Tongue (tissue), 2 donors: ENCODE results near the gene TERT. TPM values are rescaled to one million over a fixed set of nuclear protein-coding genes. Genes with fewer than 3 reads are reported as not detected.
"Not testable (repeated sequence)": the region's sequence is repeated elsewhere in the genome, so short reads cannot be mapped to it uniquely, and the experiment has no call there.

ENCODE experiments used
- DNase-seq: peaks from one replicate; pipeline ENCODE4 v3.0.0-alpha.2; 2015
- total RNA-seq: library from RNA; depleted of rRNA; stranded (reverse); fragments of >200 nt; gene quantifications from one replicate; pipeline ENCODE4 v1.2.3, GENCODE V29; 2014

The TERT gene
- total RNA-seq, 1 donor from 2014 or later = 0.21 TPM

DNA sequence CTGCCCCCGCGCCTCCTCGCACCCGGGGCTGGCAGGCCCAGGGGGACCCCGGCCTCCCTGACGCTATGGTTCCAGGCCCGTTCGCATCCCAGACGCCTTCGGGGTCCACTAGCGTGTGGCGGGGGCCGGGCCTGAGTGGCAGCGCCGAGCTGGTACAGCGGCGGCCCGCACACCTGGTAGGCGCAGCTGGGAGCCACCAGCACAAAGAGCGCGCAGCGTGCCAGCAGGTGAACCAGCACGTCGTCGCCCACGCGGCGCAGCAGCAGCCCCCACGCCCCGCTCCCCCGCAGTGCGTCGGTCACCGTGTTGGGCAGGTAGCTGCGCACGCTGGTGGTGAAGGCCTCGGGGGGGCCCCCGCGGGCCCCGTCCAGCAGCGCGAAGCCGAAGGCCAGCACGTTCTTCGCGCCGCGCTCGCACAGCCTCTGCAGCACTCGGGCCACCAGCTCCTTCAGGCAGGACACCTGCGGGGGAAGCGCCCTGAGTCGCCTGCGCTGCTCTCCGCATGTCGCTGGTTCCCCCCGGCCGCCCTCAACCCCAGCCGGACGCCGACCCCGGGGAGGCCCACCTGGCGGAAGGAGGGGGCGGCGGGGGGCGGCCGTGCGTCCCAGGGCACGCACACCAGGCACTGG lies 548 bp downstream of the TERT start:
- DNase-seq = no peak

DNA sequence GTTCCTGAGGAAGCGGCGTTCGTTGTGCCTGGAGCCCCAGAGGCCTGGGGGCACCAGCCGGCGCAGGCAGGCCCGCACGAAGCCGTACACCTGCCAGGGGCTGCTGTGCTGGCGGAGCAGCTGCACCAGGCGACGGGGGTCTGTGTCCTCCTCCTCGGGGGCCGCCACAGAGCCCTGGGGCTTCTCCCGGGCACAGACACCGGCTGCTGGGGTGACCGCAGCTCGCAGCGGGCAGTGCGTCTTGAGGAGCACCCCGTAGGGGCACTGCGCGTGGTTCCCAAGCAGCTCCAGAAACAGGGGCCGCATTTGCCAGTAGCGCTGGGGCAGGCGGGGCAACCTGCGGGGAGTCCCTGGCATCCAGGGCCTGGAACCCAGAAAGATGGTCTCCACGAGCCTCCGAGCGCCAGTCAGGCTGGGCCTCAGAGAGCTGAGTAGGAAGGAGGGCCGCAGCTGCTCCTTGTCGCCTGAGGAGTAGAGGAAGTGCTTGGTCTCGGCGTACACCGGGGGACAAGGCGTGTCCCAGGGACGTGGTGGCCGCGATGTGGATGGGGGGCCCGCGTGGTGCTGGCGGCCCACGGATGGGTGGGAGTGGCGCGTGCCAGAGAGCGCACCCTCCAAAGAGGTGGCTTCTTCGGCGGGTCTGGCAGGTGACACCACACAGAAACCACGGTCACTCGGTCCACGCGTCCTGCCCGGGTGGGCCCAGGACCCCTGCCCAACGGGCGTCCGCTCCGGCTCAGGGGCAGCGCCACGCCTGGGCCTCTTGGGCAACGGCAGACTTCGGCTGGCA lies 1.3 kb downstream of the TERT start:
- no peak for DNase-seq

DNA sequence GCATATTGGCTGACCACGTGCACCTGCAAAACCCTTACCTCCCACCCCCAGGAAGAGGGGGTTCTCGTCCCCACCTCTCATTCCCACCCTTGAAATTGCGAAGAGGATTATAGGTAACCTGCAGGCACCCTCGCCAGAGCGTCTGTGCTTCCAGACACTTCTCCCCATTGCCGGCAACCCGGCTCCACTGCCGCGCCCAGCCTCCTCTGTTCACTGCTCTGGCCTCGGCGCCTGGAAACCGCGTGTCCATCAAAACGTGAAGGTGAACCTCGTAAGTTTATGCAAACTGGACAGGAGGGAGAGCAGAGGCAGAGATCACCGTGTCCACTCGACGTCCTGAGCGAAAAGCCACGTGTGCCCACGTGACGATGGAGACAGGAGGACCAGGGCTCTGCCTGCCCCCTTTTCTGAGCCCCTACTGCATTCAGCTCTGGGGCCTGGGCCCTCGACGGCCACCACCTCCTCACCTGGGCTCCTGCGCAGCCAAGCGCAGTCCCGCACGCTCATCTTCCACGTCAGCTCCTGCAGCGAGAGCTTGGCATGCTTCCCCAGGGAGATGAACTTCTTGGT lies 1.9 kb downstream of the TERT start:
- no peak for DNase-seq

DNA sequence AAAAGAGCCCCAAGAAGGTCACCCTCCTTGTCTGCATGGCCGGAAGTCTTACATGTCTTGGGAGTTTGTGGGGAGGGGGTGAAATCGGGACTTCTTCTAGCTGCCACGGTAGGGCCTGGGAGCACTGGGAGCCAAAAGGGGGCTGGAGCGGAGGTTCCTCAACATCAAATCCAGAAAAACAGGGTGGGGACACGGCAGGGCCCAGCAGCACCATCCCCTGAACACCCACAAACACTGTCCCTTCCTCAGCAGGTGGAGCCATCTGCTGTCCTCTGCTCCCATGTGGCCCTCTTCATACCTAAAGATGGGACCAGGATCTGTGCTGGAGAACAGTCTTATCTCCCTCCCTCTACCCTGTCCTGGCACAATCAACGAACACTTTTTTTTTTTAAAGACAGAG lies 2.7 kb downstream of the TERT start:
- no peak for DNase-seq

DNA sequence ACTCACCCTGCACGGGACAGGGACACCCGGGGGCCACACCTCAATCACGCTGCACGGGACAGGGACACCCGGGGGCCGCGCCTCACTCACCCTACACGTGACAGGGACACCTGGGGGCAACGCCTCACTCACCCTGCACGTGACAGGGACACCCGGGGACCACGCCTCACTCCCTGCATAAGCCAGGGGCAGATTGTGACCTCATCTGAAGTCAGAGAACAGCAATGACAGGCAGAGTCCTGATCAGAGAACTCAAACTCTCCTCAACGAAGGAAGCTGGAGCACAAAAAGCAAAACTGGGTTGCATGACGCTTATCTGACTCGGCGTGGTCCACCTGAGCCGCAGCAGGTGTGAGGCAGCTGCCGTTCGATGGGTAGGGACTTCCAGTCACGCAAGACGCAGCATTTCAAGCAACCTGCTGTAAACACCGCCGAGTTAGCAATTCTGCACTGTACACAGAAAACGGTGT lies 3.2 kb downstream of the TERT start:
- no peak for DNase-seq

DNA sequence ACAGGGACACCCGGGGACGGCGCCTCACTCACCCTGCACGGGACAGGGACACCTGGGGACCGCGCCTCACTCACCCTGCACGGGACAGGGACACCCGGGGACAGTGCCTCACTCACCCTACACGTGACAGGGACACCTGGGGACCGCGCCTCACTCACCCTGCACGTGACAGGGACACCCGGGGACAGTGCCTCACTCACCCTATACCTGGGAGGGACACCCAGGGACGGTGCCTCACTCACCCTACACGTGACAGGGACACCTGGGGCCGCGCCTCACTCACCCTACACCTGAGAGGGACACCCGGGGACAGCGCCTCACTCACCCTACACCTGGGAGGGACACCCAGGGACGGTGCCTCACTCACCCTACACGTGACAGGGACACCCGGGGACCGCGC lies 3.9 kb downstream of the TERT start:
- DNase-seq = not testable (repeated sequence)

DNA sequence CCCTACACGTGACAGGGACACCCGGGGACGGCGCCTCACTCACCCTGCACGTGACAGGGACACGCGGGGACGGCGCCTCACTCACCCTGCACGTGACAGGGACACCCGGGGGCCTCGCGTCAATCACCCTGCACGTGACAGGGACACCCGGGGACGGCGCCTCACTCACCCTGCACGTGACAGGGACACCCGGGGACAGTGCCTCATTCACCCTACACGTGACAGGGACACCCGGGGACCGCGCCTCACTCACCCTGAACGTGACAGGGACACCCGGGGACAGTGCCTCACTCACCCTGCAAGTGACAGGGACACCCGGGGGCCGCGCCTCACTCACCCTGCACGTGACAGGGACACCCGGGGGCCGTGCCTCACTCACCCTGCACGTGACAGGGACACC lies 5.3 kb downstream of the TERT start:
- not testable (repeated sequence) for DNase-seq

DNA sequence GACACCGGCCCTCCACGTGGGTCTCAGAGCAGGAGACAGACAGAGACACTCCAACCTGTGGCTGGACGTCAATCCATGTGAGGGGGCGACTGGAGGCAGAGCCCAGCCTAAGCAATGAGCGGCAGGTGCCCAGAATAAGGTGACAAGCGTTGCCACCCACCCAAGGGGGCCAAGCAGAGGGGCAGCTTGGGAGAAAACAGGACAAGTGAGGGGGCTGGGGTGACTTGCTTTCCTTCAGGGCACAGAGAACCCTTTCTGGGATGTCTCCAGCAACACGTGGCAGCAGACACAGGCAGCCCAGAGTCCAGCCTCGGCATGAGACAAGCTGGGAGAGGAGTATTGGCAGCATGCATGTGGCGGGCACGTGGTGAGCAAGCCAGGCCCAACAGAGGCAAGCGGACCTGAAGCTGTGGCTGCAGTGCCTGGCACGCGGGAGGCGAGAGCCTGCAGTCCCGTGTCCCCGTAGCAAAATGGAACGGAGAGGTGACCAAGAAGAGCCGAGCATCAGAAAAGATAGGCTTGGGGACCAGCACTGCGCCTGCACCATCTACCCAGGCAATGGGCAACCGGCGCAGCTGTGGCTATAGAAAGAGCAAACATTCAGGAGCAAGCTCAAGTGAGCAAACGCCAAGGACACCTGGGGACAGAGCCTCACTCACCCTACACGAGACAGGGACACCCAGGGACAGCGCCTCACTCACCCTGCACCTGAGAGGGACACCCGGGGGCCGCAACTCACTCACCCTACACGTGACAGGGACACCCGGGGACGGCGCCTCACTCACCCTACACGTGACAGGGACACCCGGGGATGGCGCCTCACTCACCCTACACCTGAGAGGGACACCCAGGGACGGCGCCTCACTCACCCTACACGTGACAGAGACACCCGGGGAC lies 6.2 kb downstream of the TERT start:
- no peak for DNase-seq

DNA sequence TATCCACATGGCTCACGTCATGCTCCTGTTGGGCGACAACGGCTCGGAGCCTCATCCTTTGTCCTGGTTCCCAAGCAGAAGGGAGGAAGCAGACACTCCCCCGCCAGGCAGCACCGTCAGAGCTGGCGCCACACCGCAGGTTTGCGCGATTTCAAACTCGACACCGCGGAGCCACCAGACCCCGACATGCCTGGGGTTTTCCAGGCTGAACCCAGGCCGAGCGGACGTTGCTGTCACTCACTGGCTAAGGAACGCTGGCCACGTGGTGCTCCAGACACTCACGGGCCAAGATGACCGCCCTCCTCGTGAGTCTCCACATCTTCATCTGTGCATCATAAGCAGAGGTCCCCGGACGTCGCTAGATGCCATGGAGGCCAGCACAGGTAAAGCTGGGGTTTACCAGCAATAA lies 9.0 kb downstream of the TERT start:
- DNase-seq = no peak

DNA sequence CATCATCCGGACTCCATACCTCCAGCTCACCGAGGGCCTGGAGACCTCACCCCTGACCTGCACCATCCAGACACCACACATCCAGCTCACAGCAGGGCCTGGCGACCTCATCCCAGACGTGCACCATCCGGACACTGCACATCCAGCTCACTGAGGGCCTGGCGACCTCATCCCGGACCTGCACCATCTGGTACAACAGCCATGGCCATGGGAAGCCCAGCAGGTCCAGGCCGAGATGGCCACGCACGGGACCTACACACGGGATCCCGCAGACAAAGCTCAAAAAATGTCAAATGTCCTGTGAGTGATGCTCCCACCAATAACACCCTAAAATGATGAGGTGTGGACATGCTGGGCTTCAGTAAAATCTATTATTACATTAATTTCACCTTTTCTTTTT lies 9.7 kb downstream of the TERT start:
- no peak for DNase-seq

DNA sequence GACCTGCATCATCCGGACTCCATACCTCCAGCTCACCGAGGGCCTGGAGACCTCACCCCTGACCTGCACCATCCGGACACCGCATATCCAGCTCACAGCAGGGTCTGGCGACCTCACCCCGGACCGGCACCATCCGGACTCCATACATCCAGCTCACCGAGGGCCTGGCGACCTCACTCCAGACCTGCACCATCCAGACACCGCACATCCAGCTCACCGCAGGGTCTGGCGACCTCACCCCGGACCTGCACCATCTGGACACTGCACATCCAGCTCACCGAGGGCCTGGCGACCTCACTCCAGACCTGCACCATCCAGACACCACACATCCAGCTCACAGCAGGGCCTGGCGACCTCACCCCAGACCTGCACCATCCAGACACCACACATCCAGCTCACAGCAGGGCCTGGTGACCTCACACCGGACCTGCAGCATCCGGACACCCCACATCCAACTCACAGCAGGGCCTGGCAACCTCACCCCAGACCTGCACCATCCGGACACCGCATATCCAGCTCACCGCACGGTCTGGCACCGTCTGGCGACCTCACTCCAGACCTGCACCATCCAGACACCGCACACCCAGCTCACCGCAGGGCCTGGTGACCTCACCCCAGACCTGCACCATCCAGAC lies 10.4 kb downstream of the TERT start:
- DNase-seq = not testable (repeated sequence)

DNA sequence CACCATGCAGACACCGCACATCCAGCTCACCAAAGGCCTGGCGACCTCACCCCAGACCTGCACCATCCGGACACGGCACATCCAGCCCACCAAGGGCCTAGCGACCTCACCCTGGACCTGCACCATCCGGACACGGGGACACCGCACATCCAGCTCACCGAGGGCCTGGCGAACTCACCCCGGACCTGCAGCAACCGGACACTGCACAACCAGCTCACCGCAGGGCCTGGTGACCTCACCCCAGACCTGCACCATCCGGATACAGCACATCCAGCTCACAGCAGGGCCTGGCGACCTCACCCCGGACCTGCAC lies 11.2 kb downstream of the TERT start:
- DNase-seq = not testable (repeated sequence)

DNA sequence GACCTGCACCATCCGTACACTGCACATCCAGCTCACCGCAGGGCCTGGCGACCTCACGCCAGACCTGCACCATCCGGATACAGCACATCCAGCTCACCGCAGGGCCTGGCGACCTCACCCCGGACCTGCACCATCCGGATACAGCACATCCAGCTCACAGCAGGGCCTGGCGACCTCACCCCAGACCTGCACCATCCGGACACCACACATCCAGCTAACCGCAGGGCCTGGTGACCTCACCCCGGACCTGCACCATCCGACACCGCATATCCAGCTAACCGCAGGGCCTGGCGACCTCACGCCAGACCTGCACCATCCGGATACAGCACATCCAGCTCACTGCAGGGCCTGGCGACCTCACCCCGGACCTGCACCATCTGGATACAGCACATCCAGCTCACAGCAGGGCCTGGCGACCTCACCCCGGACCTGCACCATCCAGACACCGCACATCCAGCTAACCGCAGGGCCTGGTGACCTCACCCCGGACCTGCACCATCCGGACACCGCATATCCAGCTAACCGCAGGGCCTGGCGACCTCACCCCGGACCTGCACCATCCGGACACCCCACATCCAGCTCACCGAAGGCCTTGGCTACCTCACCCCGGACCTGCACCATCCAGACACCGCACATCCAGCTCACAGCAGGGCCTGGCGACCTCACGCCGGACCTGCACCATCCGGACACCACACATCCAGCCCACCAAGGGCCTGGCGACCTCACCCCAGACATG lies 11.7 kb downstream of the TERT start:
- not testable (repeated sequence) for DNase-seq

DNA sequence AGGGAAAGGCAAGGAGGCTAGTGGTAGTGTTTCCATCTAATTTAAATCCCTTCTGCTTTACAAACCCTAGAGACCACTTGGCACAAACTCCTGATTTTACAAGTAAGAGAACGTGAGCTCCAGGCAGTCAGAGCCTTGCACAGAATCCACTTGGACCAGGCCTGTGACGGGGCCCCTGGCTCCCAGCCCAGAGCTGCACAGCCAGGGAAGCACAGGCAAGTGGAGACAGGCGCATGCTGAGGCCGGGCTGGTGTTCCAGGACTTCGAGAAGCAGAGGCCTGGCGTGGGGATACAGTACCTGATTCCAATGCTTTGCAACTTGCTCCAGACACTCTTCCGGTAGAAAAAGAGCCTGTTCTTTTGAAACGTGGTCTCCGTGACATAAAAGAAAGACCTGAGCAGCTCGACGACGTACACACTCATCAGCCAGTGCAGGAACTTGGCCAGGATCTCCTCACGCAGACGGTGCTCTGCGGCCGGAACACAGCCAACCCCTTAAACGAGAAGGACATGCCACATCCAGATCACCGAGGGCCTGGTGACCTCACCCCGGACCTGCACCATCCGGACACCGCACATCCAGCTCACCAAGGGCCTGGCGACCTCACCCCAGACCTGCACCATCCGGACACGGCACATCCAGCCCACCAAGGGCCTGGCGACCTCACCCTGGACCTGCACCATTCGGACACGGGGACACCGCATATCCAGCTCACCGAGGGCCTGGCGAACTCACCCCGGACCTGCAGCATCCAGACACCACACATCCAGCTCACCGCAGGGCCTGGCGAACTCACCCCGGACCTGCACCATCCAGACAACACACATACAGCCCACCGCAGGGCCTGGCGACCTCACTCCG lies 12.5 kb downstream of the TERT start:
- DNase-seq = peak; percentile 62

DNA sequence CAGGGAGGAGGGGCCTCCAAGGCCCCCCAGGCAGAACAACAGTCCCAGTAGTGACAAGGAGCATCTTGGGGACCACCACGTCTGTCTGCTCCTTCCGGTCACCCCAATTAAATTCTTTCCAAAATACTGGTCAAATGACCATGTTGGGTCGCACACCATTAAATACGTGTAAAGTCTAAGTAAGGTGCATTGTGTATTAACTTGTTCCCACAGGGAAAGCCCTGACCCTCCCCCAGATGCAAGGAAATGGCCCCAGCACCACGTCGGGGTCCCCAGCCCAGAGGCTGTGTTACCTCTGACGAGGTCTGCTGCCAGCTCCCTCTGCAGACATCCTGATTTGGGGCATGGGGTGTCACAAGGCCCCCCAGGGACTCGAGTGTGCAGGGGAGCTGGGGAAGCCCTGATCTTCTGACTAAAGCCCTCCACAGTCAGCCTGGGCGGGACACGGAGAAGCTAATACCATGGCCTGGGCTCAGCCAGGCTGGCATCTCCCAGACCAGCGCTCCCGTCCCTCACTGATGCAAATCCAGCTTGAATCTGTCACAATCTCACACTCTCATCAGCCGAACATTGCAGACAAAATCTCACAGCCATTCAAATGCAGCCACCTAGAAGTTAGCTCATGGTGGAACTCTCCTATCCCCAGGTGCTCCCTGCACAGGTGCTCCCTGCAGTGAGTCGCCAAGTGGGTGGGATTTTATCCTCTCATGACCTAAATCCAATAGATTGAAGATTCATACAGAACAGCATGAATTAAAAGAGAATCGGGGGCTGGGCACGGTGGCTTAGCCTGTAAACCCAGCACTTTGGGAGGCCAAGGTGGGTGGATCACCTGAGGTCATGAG lies 13.6 kb downstream of the TERT start:
- DNase-seq = no peak

DNA sequence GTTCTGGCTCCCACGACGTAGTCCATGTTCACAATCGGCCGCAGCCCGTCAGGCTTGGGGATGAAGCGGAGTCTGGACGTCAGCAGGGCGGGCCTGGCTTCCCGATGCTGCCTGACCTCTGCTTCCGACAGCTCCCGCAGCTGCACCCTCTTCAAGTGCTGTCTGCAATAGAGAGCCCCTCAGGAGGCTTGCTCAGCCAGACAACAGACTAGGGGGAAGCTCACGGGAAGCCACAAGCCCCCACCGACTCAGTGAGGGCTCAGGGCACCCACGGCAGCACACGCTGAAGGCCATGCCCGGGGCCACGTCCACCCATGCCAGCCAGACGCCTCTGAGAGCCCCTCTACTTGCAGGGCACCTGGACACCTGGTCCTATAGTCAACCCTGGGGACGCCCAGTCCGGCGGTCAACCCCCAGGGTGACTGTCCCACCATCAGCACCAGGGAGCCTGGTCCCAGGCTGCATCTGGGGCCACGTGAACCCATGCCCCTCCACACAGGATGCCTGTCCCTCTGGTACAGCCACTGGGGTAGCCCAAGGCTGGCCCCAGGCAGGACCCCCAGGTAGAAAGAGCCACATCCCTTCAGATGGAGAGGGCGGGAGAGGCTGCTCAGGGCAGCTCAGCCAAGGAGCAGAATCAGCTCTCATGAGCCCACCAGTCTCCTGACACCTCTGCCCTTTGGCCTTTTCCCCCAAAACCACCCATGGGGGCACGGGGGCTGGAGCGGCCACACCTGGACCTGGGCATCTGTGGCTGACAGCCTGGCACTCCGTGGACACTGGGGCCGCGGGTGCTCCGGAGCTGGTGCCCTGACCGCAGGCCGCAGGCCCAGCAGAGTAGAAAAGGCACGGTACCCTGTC lies 14.5 kb downstream of the TERT start:
- no peak for DNase-seq

DNA sequence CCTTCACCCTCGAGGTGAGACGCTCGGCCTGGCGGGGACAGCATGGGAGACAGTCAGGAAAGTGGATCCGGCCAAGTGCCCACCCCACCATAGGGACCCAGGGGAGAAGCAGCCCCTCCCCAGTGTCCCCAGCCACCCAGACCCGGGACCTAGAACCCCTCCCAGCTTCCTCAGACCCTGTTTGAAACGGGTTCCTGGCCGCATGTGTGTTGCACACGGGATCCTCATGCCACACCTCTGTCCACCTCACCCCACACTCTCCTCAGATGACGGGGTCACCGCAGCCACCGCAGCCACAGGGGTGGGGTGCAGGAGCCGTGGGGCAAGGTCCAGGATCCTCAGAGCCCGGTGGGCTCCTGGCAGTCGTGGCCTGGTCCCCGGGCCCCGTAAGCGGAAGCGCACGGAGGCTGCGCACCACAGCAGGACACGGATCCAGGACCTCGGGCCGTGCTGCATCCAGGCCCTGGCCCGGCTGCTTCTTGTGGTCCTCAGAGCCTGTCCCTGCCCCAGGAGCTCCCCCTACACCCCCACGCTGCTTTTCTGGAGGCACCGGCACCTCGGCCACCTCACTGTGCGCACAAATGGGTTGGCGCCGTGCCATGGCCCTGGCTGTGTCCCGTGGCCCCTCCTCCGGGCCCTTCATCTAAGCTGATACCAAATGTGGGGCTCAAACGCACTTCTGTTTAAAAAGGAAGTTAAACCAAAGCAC lies 15.3 kb downstream of the TERT start:
- DNase-seq = no peak
